ENCODE results near the gene NEO1. TPM values are rescaled to one million over a fixed set of nuclear protein-coding genes. Genes with fewer than 3 reads are reported as not detected.

The NEO1 gene
- total RNA-seq, 2 experiments from 2014 or later: 8.3 to 9.3 TPM

DNA sequence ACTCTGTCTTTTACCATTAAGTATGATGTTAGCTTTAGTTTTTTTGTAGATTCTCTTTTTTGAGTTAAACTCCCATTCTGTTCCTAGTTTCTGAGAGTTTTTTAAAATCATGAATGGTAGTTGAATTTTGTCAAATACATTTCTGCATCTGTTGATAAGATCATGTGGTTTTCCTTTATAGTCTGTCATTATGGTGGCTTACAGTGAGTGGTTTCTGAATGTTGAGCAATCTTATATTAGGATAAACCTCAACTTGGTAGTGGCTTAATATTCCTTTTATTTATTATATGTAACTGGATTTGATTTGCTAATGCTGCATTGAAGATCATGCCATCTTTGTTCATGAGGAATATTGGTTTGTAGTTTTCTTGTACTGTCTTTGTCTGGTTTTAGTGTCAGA is 34.8 kb downstream of the NEO1 start:
- peaks cover 2% of the 10 kb centered on the region for H3K27me3 Mint-ChIP-seq
- DNase-seq: no peak
- H3K36me3 Mint-ChIP-seq: no peaks in the 10 kb centered on the region
- CTCF ChIA-PET: no interaction called here
- H3K4me3 Mint-ChIP-seq: no peak overlapping the region
- H3K27ac Mint-ChIP-seq: no peak overlapping the region
- POLR2A ChIA-PET: no interaction called here
- no peaks in the 10 kb centered on the region for H3K9me3 Mint-ChIP-seq
- H3K4me1 Mint-ChIP-seq (ENCODE audit: low read depth): peaks cover 2% of the 10 kb centered on the region
- intact Hi-C loops (cut with micrococcal nuclease): no loop called here

DNA sequence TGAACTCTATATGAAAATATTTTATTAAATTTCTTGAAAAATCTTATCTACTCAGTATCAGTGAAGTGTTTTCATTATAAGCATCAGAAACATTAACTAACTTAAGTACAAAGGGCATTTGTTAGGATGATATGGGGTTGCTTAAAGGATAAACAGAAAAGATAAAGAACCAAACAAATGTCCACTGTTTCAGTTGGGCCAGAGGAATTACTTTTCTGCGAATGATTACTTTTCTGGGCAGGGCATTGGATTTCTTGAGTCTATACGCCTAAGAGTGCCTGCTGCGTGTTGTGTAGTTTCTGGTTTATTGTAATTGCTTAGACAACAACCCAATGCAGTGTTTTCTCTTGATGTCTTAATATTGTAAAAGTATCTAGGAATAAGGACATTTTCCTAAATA is 52.8 kb downstream of the NEO1 start:
- CTCF ChIA-PET: no interaction called here
- POLR2A ChIA-PET: no interaction called here
- no peak for DNase-seq
- Mint-ChIP-seq H3K4me3 (no peak overlapping the region), H3K36me3 (no peaks in the 10 kb centered on the region), H3K27ac (no peak overlapping the region), H3K27me3 (no peaks in the 10 kb centered on the region), H3K9me3 (no peaks in the 10 kb centered on the region), H3K4me1 (ENCODE audit: low read depth) (no peaks in the 10 kb centered on the region)
- intact Hi-C loops (cut with micrococcal nuclease): no loop called here

DNA sequence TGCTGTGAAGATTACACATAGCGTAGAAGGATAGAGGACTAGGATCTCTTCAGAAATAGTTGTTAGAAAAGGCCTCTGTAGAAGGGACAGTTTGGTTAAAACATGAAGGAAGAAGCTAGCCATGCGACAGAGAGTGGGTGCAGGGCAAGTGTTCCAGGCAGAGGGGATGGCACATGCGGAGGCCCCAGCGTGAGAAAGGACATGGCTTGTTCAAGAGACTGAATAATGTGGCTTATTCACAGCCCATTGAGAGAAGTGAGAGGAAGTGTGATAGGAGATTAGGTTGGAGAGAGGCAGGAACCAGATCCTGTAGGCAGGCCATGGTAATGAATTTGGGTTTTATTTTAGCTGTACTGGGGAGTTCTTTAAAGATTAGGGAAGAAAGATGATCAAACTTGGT is 56.4 kb downstream of the NEO1 start:
- Mint-ChIP-seq H3K27ac (no peak overlapping the region), H3K9me3 (no peaks in the 10 kb centered on the region), H3K36me3 (no peaks in the 10 kb centered on the region), H3K4me1 (ENCODE audit: low read depth) (no peaks in the 10 kb centered on the region), H3K27me3 (no peaks in the 10 kb centered on the region), H3K4me3 (no peak overlapping the region)
- intact Hi-C loops (cut with micrococcal nuclease): no loop called here
- ChIA-PET CTCF (no interaction called here), POLR2A (no interaction called here)
- DNase-seq: no peak

DNA sequence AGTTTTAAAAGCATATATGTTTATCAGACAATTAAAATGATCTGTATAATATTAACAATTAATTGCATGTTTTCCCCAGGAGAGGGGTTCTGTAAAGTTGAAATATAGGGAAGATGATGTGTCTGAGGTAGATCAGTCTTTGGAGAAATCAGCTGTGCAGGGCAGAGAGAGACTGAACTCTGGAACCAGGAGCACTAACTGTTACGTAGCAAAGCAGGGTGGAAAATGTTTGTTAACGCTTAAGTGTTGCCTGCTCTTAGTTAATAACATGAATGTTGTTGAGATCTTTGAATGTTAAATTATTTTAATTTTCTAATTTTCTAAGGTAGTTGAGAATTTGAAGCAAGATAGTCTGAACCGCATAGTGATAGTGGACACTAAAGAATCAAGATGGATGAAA is 57.5 kb downstream of the NEO1 start:
- POLR2A ChIA-PET: no interaction called here
- H3K4me1 Mint-ChIP-seq (ENCODE audit: low read depth): no peaks in the 10 kb centered on the region

GRCh38 chr15:73110201-73110600 is 57.9 kb downstream of the NEO1 start:
- intact Hi-C loops (cut with micrococcal nuclease): no loop called here

More for the DNA sequence above, 57.5 kb downstream of the NEO1 start:
- Mint-ChIP-seq H3K27ac (no peak overlapping the region), H3K27me3 (no peaks in the 10 kb centered on the region), H3K4me3 (no peak overlapping the region), H3K36me3 (no peaks in the 10 kb centered on the region), H3K9me3 (no peaks in the 10 kb centered on the region)
- no peak for DNase-seq
- intact Hi-C loops (cut with micrococcal nuclease): no loop called here
- CTCF ChIA-PET: no interaction called here

GRCh38 chr15:73114064-73114463 is 61.8 kb downstream of the NEO1 start:
- Mint-ChIP-seq H3K4me3 (no peak overlapping the region), H3K36me3 (peaks cover 2% of the 10 kb centered on the region), H3K27ac (no peak overlapping the region), H3K27me3 (no peaks in the 10 kb centered on the region), H3K9me3 (no peaks in the 10 kb centered on the region), H3K4me1 (ENCODE audit: low read depth) (no peaks in the 10 kb centered on the region)
- intact Hi-C loops (cut with micrococcal nuclease): no loop called here
- CTCF ChIA-PET: interaction anchor here (2.5 kb wide), 1 partner anchor 13 kb away, joined by 12 read pairs; no protein-coding TSS in a partner anchor
- DNase-seq: no peak
- POLR2A ChIA-PET: no interaction called here

More at GRCh38 chr15:73110201-73110600, 57.9 kb downstream of the NEO1 start:
- Mint-ChIP-seq H3K27me3 (no peaks in the 10 kb centered on the region), H3K9me3 (no peaks in the 10 kb centered on the region), H3K36me3 (no peaks in the 10 kb centered on the region), H3K27ac (no peak overlapping the region), H3K4me1 (ENCODE audit: low read depth) (no peaks in the 10 kb centered on the region), H3K4me3 (no peak overlapping the region)
- POLR2A ChIA-PET: no interaction called here
- no peak for DNase-seq
- CTCF ChIA-PET: no interaction called here

DNA sequence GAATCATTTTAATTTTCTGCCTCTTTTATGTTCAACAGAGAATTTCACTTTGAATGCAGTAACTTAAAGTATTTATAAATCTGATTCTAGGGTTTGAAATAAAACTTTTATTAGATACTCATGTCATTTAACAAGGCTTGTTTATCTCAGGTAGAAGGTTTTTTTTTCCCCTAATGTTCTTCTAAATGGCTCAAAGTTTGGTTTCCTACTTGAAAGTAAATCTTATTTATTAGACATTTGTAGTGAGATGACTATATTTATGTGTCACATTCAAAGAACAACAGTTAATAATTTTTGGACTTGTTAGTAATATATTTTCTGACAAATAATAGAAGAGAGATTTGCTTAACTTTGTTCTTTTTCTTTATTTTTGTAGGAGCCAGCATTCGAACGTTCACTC is 63.9 kb downstream of the NEO1 start:
- POLR2A ChIA-PET: no interaction called here
- CTCF ChIA-PET: interaction anchor here (0.8 kb wide), 1 partner anchor 128 kb away, joined by 3 read pairs; no protein-coding TSS in a partner anchor

GRCh38 chr15:73118055-73118454 is 65.8 kb downstream of the NEO1 start:
- Mint-ChIP-seq H3K4me1 (ENCODE audit: low read depth) (no peaks in the 10 kb centered on the region), H3K36me3 (peaks cover 2% of the 10 kb centered on the region), H3K9me3 (no peaks in the 10 kb centered on the region), H3K27ac (no peak overlapping the region), H3K27me3 (no peaks in the 10 kb centered on the region), H3K4me3 (no peak overlapping the region)
- intact Hi-C loops (cut with micrococcal nuclease): no loop called here
- DNase-seq: no peak
- CTCF ChIA-PET: no interaction called here
- POLR2A ChIA-PET: no interaction called here

More for the DNA sequence above, 63.9 kb downstream of the NEO1 start:
- intact Hi-C loops (cut with micrococcal nuclease): no loop called here
- Mint-ChIP-seq H3K36me3 (peaks cover 2% of the 10 kb centered on the region), H3K9me3 (no peaks in the 10 kb centered on the region), H3K4me3 (no peak overlapping the region), H3K27ac (no peak overlapping the region), H3K4me1 (ENCODE audit: low read depth) (no peaks in the 10 kb centered on the region), H3K27me3 (no peaks in the 10 kb centered on the region)
- DNase-seq: no peak

GRCh38 chr15:73119478-73119877 is 67.2 kb downstream of the NEO1 start:
- Mint-ChIP-seq H3K4me1 (ENCODE audit: low read depth) (no peaks in the 10 kb centered on the region), H3K36me3 (peaks cover 2% of the 10 kb centered on the region), H3K4me3 (no peak overlapping the region), H3K9me3 (no peaks in the 10 kb centered on the region), H3K27me3 (no peaks in the 10 kb centered on the region), H3K27ac (no peak overlapping the region)
- ChIA-PET CTCF (no interaction called here), POLR2A (no interaction called here)
- DNase-seq: no peak
- intact Hi-C loops (cut with micrococcal nuclease): no loop called here

DNA sequence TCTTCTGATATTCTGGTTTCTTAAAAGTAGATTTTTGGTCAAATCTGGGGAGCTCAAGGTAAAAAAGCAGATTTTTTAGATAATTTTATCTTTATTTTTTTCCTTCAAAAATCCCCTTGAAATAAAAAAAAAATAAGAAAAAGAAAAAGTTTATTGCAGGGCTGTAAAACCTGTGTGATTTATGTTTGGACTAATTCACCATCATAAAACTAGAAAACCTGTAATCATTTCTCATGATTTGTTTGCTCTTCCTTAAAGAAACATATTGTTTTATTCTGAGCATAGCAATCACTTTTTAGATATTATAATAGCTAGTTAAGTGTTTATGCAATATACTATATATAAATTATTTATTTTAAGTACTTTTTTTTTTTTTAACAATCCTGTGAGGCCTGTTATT is 68.0 kb downstream of the NEO1 start:
- Mint-ChIP-seq H3K36me3 (peaks cover 2% of the 10 kb centered on the region), H3K4me1 (ENCODE audit: low read depth) (no peaks in the 10 kb centered on the region), H3K9me3 (no peaks in the 10 kb centered on the region), H3K4me3 (no peak overlapping the region), H3K27ac (no peak overlapping the region), H3K27me3 (no peaks in the 10 kb centered on the region)
- no peak for DNase-seq
- intact Hi-C loops (cut with micrococcal nuclease): no loop called here
- CTCF ChIA-PET: no interaction called here
- POLR2A ChIA-PET: no interaction called here

- Mint-ChIP-seq H3K9me3 (no peaks in the 10 kb centered on the region), H3K36me3 (peaks cover 3% of the 10 kb centered on the region), H3K27ac (no peak overlapping the region), H3K4me1 (ENCODE audit: low read depth) (peaks cover 2% of the 10 kb centered on the region), H3K27me3 (peaks cover 1% of the 10 kb centered on the region), H3K4me3 (no peak overlapping the region)
- POLR2A ChIA-PET: no interaction called here
- intact Hi-C loops (cut with micrococcal nuclease): no loop called here
- CTCF ChIA-PET: interaction anchor here (1.2 to 1.4 kb wide), 2 partner anchors 10 to 143 kb away, joined by 3 read pairs; no protein-coding TSS in a partner anchor
- DNase-seq: no peak
Measured at GRCh38 chr15:73125219-73125618, 73.0 kb downstream of the NEO1 start.

DNA sequence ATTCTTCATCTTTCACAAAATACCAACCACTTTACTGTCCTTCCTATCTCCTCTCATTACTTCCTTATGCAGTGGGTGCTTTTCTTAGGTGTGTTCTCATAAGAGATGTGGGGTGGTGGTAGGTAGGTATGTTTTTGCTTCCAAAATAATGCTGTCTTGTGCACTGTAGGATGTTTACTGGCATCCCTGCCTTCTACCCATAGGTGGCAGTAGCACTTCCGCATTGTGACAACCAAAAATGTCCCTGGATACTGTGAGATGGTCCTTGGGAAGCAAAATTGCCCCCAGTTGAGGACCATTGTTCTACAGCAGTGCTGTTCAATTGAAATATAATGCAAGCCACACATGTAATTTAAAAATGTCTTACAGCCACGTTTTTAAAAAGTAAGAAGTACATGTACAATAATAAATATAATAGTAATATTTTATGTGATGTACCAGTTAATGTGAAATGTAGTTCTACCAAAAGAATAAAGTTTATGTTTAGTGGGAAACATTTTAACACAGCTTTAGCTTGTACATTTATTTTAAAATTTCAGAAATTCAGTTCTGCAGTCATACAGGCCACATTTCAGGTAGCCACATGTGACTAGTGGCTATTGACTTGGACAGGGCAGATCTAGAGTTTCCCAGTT is 75.2 kb downstream of the NEO1 start:
- POLR2A ChIA-PET: no interaction called here
- no peak overlapping the region for H3K27ac Mint-ChIP-seq
- peaks cover 3% of the 10 kb centered on the region for H3K36me3 Mint-ChIP-seq
- intact Hi-C loops (cut with micrococcal nuclease): no loop called here
- H3K9me3 Mint-ChIP-seq: no peaks in the 10 kb centered on the region
- CTCF ChIA-PET: interaction anchor here (0.9 to 3.0 kb wide), 4 partner anchors 9 to 147 kb away, joined by 4 to 12 read pairs (median 4); no protein-coding TSS in a partner anchor
- H3K4me1 Mint-ChIP-seq (ENCODE audit: low read depth): peaks cover 2% of the 10 kb centered on the region
- DNase-seq: peak; percentile 40
- H3K27me3 Mint-ChIP-seq: peaks cover 1% of the 10 kb centered on the region
- H3K4me3 Mint-ChIP-seq: no peak overlapping the region

GRCh38 chr15:73130830-73131229 is 78.6 kb downstream of the NEO1 start:
- peaks cover 1% of the 10 kb centered on the region for H3K27me3 Mint-ChIP-seq
- ChIA-PET POLR2A (no interaction called here), CTCF (no interaction called here)
- intact Hi-C loops (cut with micrococcal nuclease): no loop called here
- no peaks in the 10 kb centered on the region for H3K9me3 Mint-ChIP-seq
- DNase-seq: no peak
- H3K27ac Mint-ChIP-seq: no peak overlapping the region
- H3K4me3 Mint-ChIP-seq: no peak overlapping the region
- peaks cover 2% of the 10 kb centered on the region for H3K4me1 Mint-ChIP-seq (ENCODE audit: low read depth)
- peaks cover 3% of the 10 kb centered on the region for H3K36me3 Mint-ChIP-seq
